ENCODE results near the gene OPA3.

Gene OPA3

DNA sequence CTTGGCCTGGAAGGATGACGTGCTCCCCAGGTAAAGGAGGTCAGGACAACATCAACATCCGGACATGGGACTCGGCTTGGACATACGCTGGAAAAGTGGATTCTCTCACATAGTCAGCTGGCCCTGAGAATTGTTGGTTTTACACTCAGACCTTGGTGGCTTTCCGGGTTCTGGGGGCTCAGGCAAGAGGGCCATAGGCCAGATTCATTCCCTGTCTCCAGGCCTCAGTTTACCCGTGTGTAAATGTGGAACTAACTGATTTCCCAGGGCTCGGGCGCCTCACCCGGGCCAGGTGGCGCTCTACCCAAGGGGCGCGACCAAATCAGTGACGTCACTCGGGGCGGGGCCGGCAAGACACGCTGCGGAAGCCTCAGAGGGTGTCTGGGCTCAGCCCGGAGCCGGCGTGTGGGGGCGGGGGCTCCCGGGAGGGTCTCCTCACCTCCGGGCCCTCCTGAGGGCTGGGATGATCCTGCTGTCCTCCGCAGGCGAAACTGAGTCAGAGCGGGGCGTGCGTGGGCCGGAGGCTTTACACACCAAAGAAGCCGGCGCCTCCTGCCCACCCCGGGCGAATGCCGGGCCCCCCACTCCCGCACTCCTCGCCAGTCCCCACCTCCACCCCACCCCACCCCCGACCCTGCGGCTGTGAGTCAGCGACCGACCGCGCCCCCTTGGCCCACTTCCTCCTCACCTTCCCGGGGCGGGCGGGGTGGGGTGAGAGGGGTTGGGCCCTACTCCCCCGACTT is 78.2 kb downstream of the OPA3 start:
- in situ Hi-C loops (cut with MboI; ENCODE audit: low sequenced_read_pairs): loop anchor here (25.0 kb wide), 1 partner anchor 181 kb away; the partner anchor contains the start of genes QPCTL and SNRPD2

- in situ Hi-C loops (cut with MboI; ENCODE audit: low sequenced_read_pairs): loop anchor here (25.0 kb wide), 1 partner anchor 181 kb away; the partner anchor contains the start of genes QPCTL and SNRPD2
These were observed 78.7 kb downstream of the OPA3 start for GRCh38 chr19:45505996-45506245.

DNA sequence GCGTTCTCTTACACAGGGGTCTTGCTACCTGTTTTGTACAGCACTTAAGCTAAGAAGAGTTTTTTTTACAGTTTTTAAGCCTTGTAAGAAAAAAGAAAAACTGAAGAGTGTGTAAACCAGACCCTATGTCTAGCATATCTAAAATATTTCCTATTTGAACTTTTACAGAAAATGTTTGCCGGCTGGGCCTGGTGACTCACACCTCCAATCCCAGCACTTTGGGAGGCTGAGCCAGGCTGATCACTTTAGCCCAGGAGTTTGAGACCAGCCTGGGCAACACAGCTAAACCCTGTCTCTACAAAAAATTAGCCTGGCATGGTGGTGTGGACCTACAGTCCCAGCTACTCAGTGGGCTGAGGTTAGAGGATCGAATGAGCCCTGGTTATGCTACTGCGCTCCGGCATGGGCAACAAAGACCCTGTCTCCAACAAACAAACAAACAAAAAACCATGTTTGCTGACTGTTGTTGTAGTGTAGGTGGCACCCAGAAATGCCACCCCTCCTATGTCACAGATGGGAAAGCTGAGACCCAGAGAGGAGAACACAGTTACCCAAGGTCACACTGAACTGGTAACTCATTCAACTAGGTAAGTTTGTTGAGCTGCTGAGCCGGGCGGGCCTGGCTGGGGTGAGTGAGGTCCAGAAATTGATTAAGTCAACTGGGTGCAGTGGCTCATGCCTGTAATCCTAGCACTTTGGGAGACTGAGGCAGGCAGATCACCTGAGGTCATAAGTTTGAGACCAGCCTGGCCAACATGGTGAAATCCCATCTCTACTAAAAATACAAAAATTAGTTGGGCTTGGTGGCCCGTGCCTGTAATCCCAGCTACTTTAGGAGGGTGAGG is 79.2 kb downstream of the OPA3 start:
- in situ Hi-C loops (cut with MboI; ENCODE audit: low sequenced_read_pairs): loop anchor here (25.0 kb wide), 1 partner anchor 182 kb away; the partner anchor contains the start of genes QPCTL and SNRPD2

DNA sequence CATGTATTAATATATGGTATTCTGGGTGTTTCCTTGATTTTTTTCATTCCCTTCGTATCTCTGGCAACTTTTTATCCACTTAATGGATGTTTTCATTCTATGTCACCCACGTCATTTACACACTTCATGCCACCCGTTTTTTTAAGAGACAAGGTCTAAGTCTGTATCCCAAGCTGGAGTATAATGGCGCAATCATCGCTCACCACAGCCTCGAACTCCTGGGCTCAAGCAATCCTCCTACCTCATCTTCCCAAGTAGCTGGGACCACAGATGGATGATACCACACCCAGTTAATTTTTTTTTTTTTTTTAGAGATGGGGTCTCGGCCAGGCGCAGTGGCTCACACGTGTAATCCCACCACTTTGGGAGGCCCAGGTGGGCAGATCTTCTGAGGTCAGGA is 80.7 kb downstream of the OPA3 start:
- in situ Hi-C loops (cut with MboI; ENCODE audit: low sequenced_read_pairs): loop anchor here (25.0 kb wide), 1 partner anchor 183 kb away; the partner anchor contains the start of genes QPCTL and SNRPD2

GRCh38 chr19:45502111-45502510 is 82.5 kb downstream of the OPA3 start:
- in situ Hi-C loops (cut with MboI; ENCODE audit: low sequenced_read_pairs): loop anchor here (25.0 kb wide), 1 partner anchor 185 kb away; the partner anchor contains the start of genes QPCTL and SNRPD2

DNA sequence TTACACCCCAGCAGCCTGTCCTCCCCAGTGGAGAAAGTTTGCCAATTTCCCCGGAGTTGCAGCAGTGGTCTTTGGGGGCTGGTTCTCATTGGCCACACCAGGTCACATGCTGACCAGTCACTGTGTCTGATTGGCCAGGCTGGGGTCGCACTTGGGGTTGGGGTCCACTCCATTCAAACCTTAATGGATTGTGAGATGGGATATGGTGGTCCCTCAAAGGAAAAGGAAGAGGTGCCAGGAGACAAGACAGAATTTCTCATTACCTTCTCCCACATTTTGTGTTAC is 82.9 kb downstream of the OPA3 start:
- in situ Hi-C loops (cut with MboI; ENCODE audit: low sequenced_read_pairs): loop anchor here (25.0 kb wide), 1 partner anchor 186 kb away; the partner anchor contains the start of genes QPCTL and SNRPD2

- in situ Hi-C loops (cut with MboI; ENCODE audit: low sequenced_read_pairs): loop anchor here (25.0 kb wide), 1 partner anchor 186 kb away; the partner anchor contains the start of genes QPCTL and SNRPD2
These were observed 83.5 kb downstream of the OPA3 start for GRCh38 chr19:45500918-45501729.

DNA sequence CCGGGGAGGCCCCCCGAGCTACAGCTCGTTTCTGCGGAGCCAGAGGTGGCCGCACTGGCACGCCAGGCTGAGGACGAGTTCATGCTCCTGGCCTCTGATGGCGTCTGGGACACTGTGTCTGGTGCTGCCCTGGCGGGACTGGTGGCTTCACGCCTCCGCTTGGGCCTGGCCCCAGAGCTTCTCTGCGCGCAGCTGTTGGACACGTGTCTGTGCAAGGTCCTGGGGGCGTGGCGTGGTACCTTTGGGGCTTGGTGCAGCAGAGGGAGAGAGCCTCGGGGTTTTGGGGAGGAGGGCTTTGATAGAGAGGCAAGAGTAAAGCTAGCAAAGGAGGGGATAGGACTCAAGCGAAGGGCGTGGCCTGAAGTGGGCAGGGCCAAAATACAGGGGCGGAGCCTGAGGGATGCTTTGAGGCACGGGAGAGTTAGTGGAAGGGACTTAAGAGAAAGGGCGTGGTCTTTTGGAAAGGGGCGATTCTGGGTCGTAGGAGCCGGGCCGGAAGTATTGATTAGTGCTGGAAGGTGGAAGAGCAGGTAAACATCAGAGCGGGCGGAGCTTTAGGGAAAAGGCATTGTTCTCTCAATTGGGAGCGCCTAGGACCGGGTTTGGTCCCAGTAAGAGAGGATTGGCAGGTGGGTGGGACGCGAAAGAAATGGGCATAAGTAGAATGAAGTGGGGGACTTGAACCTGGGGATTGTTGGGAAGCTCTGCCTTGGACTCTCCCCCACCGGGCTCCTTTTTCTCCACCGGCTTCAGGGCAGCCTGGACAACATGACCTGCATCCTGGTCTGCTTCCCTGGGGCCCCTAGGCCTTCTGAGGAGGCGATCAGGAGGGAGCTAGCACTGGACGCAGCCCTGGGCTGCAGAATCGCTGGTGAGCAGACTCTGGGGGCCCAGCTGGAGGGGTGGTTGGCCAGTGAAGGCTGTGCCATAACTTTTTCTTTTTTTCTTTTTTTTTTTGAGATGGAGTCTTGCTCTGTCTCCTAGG is 85.1 kb downstream of the OPA3 start:
- in situ Hi-C loops (cut with MboI; ENCODE audit: low sequenced_read_pairs): loop anchor here (25.0 kb wide), 1 partner anchor 188 kb away; the partner anchor contains the start of genes QPCTL and SNRPD2

- in situ Hi-C loops (cut with MboI; ENCODE audit: low sequenced_read_pairs): no loop called here
These were observed 86.0 kb downstream of the OPA3 start, which contains the start of gene PPM1N for GRCh38 chr19:45498411-45499195. TSS of gene PPM1N (plus strand) at chr19:45498443. CDS start at chr19:45498473, 30 bp downstream.

DNA sequence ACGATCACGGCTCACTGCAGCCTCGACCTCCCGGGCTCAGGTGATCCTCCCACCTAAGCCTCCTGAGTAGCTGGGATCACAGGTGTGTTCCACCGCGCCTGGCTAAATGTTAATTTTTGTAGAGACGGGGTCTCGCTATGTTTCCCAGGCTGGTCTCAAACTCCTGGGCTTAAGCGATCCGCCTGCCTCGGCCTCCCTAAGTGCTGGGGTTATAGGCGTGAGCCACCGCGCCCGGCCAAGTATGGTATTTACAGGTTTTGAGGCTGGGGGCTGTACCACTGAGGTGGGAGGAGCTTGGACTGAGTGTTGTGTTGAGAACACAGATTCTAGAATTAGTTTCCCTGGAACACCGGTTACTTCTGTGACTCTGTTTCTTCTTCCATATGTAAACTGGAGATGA is 86.8 kb downstream of the OPA3 start:
- in situ Hi-C loops (cut with MboI; ENCODE audit: low sequenced_read_pairs): no loop called here

GRCh38 chr19:45496349-45496953 is 88.2 kb downstream of the OPA3 start:
- in situ Hi-C loops (cut with MboI; ENCODE audit: low sequenced_read_pairs): no loop called here

- in situ Hi-C loops (cut with MboI; ENCODE audit: low sequenced_read_pairs): no loop called here
These were observed 89.4 kb downstream of the OPA3 start for GRCh38 chr19:45495178-45495577.

DNA sequence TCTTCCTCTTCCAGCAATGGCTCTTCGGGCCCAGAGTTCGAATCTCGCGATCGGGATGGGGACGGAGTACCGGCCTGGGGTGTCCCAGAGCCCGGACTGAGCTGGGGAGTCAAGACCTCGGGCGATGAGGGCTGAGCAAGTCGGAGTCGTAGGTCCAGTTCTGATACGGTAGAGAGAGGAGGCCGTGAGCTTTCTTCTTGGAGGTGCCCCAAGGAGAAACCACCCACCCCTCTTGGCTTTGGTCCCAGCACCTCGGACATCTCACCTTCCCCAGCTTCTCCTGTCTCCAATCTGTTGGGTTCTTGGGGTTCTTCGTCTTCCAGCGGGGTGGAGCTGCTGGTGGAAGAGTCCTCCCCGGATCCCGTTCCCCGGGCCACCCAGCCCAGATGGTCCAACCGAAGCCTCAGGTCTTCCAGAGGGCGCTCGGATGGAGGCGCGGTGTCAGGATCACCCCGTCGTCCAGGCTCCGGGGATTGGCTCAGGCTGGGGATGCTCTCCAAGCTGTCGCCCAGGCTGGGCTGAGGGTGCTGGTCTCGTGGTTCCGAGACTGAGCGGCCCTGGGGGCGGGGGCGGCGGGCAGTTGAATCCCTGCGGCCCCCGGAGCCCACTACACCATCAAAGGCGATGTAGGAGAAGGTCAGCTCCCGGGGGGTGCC is 90.2 kb downstream of the OPA3 start:
- in situ Hi-C loops (cut with MboI; ENCODE audit: low sequenced_read_pairs): no loop called here

DNA sequence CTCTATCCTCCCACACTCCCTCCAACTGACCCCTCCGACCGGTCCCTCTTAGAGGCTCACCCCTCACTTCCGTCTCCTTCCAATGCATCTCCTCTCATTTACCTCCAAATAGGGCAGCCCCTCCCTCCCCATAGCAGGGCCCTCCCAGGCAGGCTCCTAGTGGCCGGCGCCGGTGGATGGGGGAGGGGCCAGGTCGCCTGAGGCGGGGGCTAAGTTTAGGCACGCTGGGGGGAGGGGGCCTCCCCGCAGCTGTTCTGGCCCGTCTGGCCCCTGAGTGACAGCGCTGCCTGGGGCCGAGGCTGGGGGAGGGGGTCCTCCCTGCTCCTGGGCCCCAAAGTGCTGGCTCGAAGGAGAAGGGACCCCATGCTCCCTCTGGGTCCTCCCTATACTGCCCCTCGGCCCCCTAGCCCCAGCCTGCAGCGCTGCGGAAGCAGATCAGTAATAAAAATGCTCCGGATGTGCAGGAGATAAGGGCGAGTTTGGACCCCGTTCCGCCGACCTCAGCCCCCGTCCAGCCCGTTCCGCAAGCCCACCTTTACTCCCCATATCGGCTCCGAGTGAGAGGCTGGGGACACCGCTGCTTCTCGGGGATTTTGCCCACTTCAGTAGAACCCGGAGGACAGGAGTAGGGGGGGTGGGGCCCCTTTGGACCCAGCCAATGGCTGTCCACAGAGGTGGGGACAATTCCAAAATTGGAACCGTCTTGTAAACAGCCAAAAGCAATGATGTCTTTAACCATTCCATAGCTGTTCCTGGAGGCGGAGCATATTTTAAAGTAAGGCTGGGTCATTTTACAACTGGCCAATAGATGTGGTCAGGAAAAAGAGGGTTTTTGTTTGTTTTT is 91.8 kb downstream of the OPA3 start:
- in situ Hi-C loops (cut with MboI; ENCODE audit: low sequenced_read_pairs): no loop called here

GRCh38 chr19:45492137-45492626 is 92.4 kb downstream of the OPA3 start:
- in situ Hi-C loops (cut with MboI; ENCODE audit: low sequenced_read_pairs): no loop called here

DNA sequence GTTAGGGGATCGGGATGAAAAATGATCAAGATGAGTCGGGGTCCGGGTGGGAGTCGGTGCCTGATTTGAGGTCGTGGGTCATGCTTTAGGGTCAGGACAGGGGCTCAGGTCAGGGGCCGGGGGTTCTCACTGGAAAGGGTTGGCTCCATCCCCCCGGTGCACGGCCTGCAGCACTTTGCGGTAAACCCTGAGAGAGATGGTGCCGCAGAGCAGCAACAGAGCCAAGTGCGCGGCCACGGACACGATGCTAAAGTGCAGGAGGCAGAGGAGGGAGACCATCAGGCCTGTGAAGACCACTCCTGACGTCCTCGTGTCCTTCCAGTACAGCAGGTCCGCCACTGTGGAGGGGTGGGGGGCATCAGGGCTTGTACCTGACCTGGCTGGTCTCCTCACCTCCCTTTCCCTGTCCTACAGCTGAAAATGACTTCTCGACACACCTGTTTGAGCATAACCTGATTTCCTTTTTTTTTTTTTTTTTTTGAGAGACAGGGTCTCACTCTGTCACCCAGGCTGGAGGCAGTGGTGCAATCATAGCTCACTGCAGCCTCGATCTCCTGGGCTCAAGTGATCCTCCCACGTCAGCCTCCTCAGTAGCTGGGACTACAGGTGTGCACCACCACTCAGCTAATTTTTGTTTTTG is 95.3 kb downstream of the OPA3 start:
- in situ Hi-C loops (cut with MboI; ENCODE audit: low sequenced_read_pairs): no loop called here

- in situ Hi-C loops (cut with MboI; ENCODE audit: low sequenced_read_pairs): no loop called here
These were observed 95.9 kb downstream of the OPA3 start for GRCh38 chr19:45488708-45489107.
